Subcutaneous adipose tissue (tissue), 4 donors: ENCODE results near the gene GPR137C. TPM values are rescaled to one million over a fixed set of nuclear protein-coding genes. Genes with fewer than 3 reads are reported as not detected.

Source experiments
- CTCF ChIP-seq: fragments of 450-650 bp; IDR thresholded peaks from one replicate; pipeline ENCODE4 v1.5.1; 2016; ENCODE audit warnings: low read depth, mild to moderate bottlenecking, control low read depth, antibody characterized with exemption, moderate library complexity
- total RNA-seq, 4 donors: library from RNA; depleted of rRNA; stranded (reverse); fragments of >200 nt; gene quantifications; one replicate each; pipeline ENCODE4 v1.1.0, GENCODE V29; 2016

The GPR137C gene
- total RNA-seq, 4 donors from 2014 or later = 0.34 to 1.7 (median 0.71) TPM

GRCh38 chr14:52661314-52661713 is 108.7 kb downstream of the GPR137C start:
- no peak for TF ChIP-seq CTCF

- no peak for TF ChIP-seq CTCF
Measured at GRCh38 chr14:52663850-52664249, 111.2 kb downstream of the GPR137C start.

GRCh38 chr14:52678591-52678990 is 126.0 kb downstream of the GPR137C start:
- TF ChIP-seq CTCF = no peak

- no peak for TF ChIP-seq CTCF
Measured at GRCh38 chr14:52683985-52684520, 131.4 kb downstream of the GPR137C start.

GRCh38 chr14:52686176-52686575 is 133.5 kb downstream of the GPR137C start:
- no peak for TF ChIP-seq CTCF

Other genes starting within 250 kb of the GPR137C start
- 1 to 10 TPM; 2.0 to 9.9 (median 3.5) TPM for gene PTGER2, start 238.5 kb upstream of the GPR137C start, total RNA-seq
- gene TXNDC16, start 331 bp upstream of the GPR137C start, total RNA-seq = 10 to 100 TPM in 2 of 4 donors, 1 to 10 TPM in 2; 8.5 to 12.6 (median 9.9) TPM
- 10 to 100 TPM; 28.6 to 52.9 (median 40.8) TPM for gene ERO1A, start 142.7 kb downstream of the GPR137C start, total RNA-seq
- 100 to 1,000 TPM in 1 of 4 donors, 10 to 100 TPM in 3; 73.9 to 109 (median 90.9) TPM for gene PSMC6, start 154.4 kb downstream of the GPR137C start, total RNA-seq
- gene STYX, start 177.3 kb downstream of the GPR137C start, total RNA-seq = 10 to 100 TPM; 17.7 to 26.9 (median 19.1) TPM
- 10 to 100 TPM; 12.9 to 28.2 (median 15.9) TPM for gene GNPNAT1, start 238.8 kb downstream of the GPR137C start, total RNA-seq